Spleen (tissue), 7 donors: Measurements from ENCODE around the gene CPXM2.

Source experiments
- CTCF ChIP-seq, 11 experiments: fragments of 200-600 bp in 7 of 11; fragments of 450-650 bp in 4 of 11; sonication (generic) in 4 of 11; IDR thresholded peaks in 8 of 11; conservative IDR thresholded peaks in 3 of 11; 1 replicate in 7 of 11; 2 replicates in 4 of 11; pipeline versions ENCODE4 v1.4.0 to v1.8.0; 2016 to 2021; ENCODE audit warnings: antibody characterized with exemption in 11 of 11, inconsistent platforms in 4 of 11, mild to moderate bottlenecking in 1 of 11
- POLR2A ChIP-seq, 3 donors: fragments of 450-650 bp; IDR thresholded peaks; one replicate each; pipeline ENCODE4 v1.5.1; 2017; ENCODE audit warnings: antibody characterized with exemption in 3 of 3, mild to moderate bottlenecking in 1 of 3
- POLR2AphosphoS5 ChIP-seq, 3 donors: sonication (generic); formaldehyde crosslinking; IDR thresholded peaks; one replicate each; pipeline ENCODE4 v1.5.1; 2017; ENCODE audit warnings: antibody characterized with exemption in 3 of 3
- donor health status: DM: no; HTN: no; CAD: no; lungs with moderate emphysema.
- donor health status: DM: no; HTN: no; CAD: no.
- donor health status: DM: no; HTN: no; CAD: no.

- TF ChIP-seq CTCF (IDR thresholded peaks at IDR 0.05 in 8 of 11, conservative IDR thresholded peaks at IDR 0.05 in 3 of 11), result no peak
- TF ChIP-seq POLR2A (IDR thresholded peaks at IDR 0.05), result no peak
- no peak for TF ChIP-seq POLR2AphosphoS5 (IDR thresholded peaks at IDR 0.05)
These were observed 25.7 kb downstream of the CPXM2 start for GRCh38 chr10:123865880-123866279.
